GM12872 (cell line): ENCODE measurements around the gene LPAR1.

Experiments used
- CTCF ChIP-seq: IDR thresholded peaks from 3 replicates; pipeline ENCODE4 v1.5.1; 2011; ENCODE audit warnings: low read depth, mild to moderate bottlenecking, low read length, moderate library complexity; ENCODE audit not compliant: insufficient read depth

Gene LPAR1

GRCh38 chr9:110891760-110892159, 146.5 kb downstream of the LPAR1 start:
- no peak for TF ChIP-seq CTCF

- TF ChIP-seq CTCF, result no peak
Observed at GRCh38 chr9:110890416-110890815, 147.9 kb downstream of the LPAR1 start.

DNA sequence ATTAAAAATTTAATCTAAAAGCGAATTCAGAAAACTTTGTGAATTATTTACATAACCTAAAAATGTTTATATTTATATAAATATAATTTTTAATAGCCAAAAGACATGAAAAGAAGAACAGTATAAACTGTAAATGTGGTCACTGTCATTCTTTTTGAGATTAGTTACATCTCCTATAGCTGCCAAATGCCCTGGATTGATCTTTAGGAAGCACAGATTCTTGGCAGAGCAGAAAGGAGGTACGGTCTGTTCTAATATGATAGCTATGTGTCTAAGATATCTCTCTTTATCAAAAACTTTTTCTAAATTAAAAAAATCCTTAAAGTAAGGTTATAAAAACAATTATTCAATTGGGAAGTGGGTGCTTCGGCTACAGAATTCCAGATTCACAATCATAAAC, 151.0 kb downstream of the LPAR1 start:
- no peak for TF ChIP-seq CTCF

GRCh38 chr9:110886832-110887231, 151.4 kb downstream of the LPAR1 start:
- no peak for TF ChIP-seq CTCF

GRCh38 chr9:110880189-110880588, 158.1 kb downstream of the LPAR1 start:
- TF ChIP-seq CTCF, result no peak

DNA sequence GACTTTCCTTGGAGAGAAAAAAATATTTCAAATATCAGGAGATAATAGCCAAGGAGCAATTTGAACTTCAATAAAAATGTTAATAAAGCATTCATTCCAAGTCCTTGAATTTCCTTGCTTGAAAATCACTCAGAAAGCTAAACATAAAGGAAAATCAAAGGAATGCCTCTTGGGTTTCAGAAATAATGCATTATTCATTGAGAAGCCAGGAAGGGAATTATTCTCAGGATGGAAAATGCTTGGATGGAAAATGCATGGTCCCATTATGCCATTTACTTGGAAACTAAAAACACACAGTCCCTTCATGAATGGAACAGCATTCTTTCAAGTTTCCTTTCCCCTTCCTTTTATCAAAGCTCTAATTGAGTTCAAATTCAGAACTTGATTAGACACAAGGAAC, 160.9 kb downstream of the LPAR1 start:
- no peak for TF ChIP-seq CTCF

DNA sequence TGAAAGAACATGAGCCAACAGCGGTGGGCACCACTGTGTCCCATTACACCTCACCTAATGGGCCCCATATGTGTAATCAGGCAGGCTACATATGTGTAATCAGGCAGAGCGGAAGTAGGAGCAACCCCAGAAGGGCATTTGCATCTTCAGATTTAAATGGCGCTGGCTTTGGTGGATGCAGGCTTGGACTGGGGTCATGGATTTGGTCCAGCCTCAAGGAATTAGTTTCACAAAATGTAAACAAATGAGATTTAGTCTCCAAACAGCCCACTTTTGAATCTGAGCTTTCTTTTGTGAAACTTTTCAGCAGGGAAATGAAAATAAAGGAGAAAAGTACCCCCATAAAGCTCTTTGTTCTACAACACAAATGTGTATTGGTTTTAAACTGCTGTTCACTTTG, 161.3 kb downstream of the LPAR1 start:
- no peak for TF ChIP-seq CTCF
